ENCODE measurements around the gene ZSCAN31.
"Not testable (repeated sequence)": the region's sequence is repeated elsewhere in the genome, so short reads cannot be mapped to it uniquely, and the experiment has no call there.

The ZSCAN31 gene

DNA sequence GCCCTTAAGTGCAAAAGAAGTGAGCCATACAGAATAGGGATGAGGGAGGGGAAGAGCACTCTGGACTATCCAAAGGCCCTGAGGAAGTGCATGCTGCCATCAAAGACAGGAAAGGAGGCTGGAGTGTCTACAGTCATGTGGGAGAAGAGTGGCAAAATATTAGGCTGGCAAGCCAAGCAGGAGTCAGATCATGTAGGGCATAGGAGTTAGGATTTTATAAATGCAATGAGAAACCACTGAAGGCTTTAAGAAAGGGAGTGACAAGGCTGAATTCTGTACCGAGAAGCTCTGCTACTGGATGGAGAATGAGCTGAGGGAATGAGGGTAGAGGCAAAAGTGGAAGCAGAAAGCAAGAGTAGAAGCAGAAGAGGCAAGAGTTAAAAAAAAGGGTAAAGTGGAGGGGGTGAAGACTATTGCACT lies 2.3 kb downstream of the ZSCAN31 start:
- no peak for DNase-seq (ENCODE audit: low read depth)
- TF ChIP-seq, protein P1, sequence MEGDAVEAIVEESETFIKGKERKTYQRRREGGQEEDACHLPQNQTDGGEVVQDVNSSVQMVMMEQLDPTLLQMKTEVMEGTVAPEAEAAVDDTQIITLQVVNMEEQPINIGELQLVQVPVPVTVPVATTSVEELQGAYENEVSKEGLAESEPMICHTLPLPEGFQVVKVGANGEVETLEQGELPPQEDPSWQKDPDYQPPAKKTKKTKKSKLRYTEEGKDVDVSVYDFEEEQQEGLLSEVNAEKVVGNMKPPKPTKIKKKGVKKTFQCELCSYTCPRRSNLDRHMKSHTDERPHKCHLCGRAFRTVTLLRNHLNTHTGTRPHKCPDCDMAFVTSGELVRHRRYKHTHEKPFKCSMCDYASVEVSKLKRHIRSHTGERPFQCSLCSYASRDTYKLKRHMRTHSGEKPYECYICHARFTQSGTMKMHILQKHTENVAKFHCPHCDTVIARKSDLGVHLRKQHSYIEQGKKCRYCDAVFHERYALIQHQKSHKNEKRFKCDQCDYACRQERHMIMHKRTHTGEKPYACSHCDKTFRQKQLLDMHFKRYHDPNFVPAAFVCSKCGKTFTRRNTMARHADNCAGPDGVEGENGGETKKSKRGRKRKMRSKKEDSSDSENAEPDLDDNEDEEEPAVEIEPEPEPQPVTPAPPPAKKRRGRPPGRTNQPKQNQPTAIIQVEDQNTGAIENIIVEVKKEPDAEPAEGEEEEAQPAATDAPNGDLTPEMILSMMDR (conservative IDR thresholded peaks at IDR 0.05; ENCODE audit: low read length), result no peak
- H3K4me3 ChIP-seq (ENCODE audit: low read length), result no peak overlapping the region

DNA sequence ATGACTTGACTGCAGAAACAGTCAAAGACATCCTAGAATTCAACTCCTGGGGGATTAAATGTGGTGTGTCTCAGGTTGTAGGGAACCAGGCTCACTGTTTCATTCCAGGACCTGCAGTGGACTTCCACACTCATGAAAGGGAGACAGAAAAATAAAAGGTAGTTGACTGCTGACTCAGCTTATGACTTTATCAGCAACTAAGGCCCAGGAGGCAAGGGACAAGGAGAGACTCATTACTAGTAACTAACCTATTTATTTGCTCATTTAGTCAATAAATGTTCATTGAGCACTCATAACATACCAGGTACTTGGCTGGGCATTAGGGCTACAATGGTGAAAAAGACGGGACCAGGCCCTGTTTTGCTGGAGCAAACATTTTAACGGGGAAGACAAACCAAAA lies 2.9 kb downstream of the ZSCAN31 start:
- no peak for DNase-seq (ENCODE audit: low read depth)
- TF ChIP-seq, protein P1 (conservative IDR thresholded peaks at IDR 0.05; ENCODE audit: low read length), result no peak
- H3K4me3 ChIP-seq (ENCODE audit: low read length), result no peak overlapping the region

DNA sequence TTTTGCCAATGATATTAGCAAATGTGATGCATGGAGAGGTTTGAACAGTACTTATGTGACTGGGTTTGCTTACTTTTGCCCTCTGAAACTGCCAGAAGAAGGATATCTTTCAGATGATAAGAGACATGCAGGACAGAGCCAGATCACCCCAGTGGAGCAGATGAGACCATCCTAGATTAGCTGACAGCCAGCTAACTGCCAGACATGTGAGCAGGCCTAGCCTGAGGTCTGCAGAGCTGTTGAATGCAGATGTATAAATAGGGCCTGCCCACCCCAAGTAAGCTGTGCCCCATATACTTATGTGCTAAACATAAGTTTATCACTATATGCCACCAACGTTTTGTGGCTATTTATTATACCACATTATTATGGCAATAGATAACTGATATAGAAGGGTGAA lies 5.9 kb downstream of the ZSCAN31 start:
- TF ChIP-seq, protein P1 (conservative IDR thresholded peaks at IDR 0.05; ENCODE audit: low read length), result no peak
- DNase-seq (ENCODE audit: low read depth), result no peak
- H3K4me3 ChIP-seq (ENCODE audit: low read length), result no peak overlapping the region

DNA sequence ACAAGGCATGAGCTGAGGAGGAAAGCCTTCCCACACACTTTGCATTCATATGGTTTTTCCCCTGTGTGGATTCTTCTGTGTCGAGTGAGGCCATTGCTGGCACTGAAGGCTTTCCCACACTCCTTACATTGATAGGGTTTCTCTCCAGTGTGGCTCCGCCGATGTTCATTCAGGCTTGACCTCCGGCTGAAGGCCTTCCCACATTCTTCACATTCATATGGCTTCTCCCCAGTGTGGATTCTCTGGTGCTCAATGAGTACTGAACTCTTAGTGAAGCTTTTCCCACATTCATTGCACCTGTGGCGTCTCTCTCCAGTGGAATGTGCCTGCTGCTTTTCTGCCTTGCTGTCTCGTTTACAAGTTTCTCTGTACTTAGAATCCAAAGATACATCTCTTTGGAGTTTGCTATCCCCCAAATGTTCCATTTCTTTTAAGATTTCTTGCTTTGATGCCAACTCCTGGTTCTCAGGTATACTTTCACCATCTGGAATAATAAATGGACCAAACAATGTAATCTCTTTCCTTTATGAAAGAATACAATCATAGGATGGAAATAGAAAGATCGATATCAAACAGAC lies 9.5 kb downstream of the ZSCAN31 start:
- no peak for DNase-seq (ENCODE audit: low read depth)
- no peak overlapping the region for H3K4me3 ChIP-seq (ENCODE audit: low read length)
- TF ChIP-seq, protein P1 (conservative IDR thresholded peaks at IDR 0.05; ENCODE audit: low read length), result no peak

DNA sequence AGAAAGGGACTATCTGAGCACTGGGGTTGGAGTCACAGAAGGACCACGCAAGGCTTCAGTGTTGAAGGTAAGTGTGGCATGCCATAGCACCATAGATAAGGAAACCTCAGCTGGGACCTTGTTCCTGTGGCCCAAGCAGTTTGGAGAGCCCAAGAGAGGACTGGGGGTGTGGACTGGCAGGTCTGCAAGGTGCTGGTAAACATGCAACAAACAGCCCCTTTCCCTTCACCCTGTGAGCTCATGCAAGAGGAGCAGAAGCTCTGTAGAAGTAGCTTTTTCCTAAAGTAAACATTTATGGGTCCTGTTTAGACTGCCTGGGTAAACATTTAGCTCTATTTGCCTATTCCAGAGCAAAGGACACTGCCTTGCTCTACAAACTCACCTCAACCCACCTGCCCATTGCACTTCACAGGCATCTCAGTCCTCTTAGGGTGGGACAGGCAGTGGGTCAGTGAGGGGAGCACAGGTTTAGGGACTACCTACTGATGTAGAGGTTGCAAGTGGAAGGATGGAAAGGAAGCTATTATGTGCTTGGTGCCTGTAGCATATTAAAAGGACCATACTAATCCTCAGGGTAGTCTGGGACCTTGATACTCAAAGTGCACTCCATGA lies 12.0 kb downstream of the ZSCAN31 start:
- TF ChIP-seq, protein P1 (conservative IDR thresholded peaks at IDR 0.05; ENCODE audit: low read length), result no peak
- H3K4me3 ChIP-seq (ENCODE audit: low read length), result no peak overlapping the region
- no peak for DNase-seq (ENCODE audit: low read depth)

DNA sequence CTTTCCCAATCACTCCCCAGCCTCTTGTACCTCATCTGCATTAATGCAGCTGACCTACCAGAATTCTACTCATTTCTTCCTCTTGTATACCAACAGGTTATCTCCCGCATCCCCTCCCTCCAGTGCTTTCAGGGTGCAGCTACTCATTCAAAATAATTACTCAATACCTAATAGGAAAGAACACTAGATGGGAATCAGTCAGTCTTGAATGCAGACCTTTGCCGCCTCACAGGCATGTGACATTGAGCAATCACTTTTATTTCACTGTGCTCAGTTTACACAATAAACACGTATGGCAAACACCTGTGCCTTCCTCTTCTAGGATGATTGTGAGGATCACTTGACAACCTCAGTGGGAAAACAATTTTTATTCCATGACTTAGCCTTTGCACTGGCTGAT lies 13.3 kb downstream of the ZSCAN31 start:
- TF ChIP-seq, protein P1 (conservative IDR thresholded peaks at IDR 0.05; ENCODE audit: low read length), result no peak
- no peak for DNase-seq (ENCODE audit: low read depth)
- H3K4me3 ChIP-seq (ENCODE audit: low read length), result no peak overlapping the region

DNA sequence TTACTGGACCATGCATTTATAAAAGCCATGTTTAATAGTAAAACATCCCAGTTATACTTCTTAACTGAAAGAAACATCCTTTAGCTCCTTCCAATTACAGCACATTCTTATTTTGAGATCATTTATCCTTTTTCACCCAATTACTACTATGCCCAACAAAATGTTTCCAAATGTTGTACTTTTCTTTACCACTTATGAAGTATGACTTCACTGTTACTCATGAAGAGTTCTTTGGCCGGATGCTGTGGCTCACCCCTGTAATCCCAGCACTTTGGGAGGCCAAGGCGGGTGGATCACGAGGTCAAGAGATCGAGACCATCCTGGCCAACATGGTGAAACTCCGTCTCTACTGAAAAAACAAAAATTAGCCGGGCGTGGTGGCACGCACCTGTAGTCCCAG lies 18.1 kb downstream of the ZSCAN31 start:
- H3K4me3 ChIP-seq (ENCODE audit: low read length); DNase-seq (ENCODE audit: low read depth): not testable (repeated sequence)

Measured in AG10803 (cell line).